ENCODE data around the gene F13B.

DNA sequence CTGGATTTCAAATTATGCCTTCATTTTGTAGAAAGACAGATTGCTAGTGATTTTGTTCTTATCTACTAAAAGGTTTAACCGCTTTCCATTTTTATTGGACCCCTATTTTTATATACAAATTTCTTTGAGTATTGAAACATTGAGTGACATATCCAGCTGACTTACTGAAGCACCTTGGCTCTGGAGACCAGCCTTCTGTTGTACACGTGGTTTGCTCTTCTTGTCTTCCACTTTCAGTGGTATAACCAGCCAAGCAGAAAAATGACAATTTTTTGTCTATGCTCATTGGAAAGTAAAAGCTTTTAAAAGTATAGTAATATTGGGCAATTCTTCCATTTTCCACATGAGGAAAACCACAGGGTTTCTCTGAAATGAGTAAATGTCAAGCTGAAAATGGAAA lies 4.4 kb downstream of the F13B start:
- TF ChIP-seq POLR2AphosphoS5 (IDR thresholded peaks at IDR 0.05; ENCODE audit: low read depth, low read length) (no peak), POLR2A (IDR thresholded peaks at IDR 0.05; ENCODE audit: low read depth, low read length) (no peak)

All from GM12892 (cell line).